GM19395 (cell line): Measurements from ENCODE around the gene LRRC36.

Source experiments
- ATAC-seq: cut with Tn5 transposase; IDR thresholded peaks from one replicate; pipeline ENCODE4 v1.9.1; 2021; ENCODE audit warnings: mild to moderate bottlenecking, moderate library complexity; ENCODE audit not compliant: unreplicated experiment

Gene LRRC36, protein sequence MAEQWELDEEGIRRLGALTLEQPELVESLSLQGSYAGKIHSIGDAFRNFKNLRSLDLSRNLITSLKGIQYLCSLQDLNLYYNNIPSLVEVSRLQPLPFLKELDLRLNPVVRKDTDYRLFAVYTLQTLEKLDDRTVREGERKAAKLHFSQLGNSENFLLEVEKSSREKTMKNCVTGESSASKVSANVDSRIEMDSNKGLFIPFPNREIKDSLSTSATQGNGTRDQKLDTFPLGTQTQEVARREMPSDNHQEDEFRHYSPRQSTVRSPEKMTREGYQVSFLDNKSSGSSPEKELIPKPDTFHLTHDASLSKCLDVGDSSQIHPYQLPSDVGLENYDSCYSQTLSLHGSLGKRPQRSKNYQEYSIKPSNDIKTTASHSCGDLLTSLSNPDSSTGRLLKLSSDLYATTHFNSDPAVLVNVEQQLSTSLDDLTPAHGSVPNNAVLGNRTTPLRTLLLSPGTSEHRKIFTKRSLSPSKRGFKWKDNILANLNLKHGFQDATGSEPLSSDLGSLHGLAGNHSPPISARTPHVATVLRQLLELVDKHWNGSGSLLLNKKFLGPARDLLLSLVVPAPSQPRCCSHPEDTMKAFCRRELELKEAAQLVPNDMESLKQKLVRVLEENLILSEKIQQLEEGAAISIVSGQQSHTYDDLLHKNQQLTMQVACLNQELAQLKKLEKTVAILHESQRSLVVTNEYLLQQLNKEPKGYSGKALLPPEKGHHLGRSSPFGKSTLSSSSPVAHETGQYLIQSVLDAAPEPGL

DNA sequence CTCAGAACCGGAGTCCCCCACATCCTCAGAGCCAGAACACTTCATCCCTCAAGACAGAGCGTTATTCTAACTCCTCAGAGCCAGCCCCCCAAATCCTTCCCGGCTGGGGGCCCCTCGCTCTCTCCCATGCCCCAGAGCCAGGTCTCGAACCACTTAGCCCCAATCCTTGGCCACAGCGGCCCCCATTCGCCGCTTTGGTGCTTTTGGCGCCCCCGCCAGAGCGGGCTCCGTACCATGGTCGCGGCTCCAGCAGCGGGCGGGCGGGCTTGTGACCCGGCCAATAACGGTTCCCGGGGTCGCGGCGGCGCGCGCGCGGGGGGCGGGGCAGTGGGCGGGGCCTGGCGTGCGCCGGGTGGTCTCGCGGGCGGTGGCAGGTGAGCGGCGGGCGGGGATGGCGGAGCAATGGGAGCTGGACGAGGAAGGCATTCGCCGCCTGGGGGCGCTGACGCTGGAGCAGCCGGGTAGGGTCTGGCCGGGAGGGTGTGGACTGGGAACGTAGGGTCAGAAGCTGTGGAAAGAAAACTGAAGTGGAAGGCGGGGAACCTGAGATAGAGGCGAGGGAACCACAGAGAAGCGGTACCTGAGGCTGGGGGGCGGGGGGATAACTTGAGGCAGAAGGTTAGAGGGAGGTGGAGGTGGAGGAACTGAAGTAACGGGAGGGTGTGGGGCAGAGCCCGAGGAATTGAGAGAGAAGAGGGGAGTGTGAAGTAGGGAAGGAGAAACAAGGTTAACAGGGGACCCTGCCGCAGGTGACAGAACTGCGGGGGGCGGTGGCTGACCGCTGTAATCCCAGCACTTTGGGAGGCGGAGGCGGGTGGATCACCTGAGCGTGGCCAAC lies at the start of gene LRRC36, which contains the start of gene KCTD19:
Gene LRRC36 (plus strand): TSS at position 344 of the 838 bp plus-strand sequence. CDS start 48 bp downstream, at position 392.
Gene KCTD19 (minus strand): TSS at position 270 of the 838 bp plus-strand sequence. CDS start 34 bp downstream, at position 236.
- no peak for ATAC-seq

DNA sequence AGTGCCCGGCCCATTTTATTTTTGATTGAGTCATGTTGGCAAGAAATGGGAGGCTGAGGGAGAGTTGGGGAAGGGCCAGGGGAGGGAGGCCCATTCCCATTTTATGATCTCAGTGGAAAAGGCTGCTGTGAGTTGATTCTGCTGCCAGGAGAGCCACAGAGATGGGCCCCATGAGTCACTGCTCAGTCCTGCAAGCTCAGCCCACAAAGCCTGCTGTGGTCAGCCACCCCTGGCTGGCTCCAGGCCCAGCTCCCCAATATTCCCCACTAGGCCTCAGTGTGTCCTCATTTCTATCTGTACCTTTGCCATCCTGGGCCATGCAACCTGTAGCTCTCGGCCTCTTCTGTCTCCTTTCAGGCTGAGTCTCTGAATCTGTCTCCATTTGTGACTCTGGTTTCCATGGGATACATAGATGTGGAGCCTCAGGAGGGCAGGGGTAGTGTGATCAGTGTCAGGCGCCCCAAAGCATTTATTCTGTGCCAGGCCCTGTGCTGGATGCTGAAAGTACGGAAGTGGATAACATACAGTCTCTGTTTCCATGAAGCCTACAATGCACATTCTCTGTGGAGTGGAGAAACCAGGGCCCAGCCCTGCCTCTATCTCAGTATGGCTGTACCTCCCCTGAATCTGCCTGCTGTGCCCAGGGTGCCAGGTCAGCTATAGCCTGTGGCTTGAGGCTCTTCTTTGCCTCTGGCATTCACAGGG lies 49.2 kb upstream of the LRRC36 start:
- ATAC-seq, result no peak

DNA sequence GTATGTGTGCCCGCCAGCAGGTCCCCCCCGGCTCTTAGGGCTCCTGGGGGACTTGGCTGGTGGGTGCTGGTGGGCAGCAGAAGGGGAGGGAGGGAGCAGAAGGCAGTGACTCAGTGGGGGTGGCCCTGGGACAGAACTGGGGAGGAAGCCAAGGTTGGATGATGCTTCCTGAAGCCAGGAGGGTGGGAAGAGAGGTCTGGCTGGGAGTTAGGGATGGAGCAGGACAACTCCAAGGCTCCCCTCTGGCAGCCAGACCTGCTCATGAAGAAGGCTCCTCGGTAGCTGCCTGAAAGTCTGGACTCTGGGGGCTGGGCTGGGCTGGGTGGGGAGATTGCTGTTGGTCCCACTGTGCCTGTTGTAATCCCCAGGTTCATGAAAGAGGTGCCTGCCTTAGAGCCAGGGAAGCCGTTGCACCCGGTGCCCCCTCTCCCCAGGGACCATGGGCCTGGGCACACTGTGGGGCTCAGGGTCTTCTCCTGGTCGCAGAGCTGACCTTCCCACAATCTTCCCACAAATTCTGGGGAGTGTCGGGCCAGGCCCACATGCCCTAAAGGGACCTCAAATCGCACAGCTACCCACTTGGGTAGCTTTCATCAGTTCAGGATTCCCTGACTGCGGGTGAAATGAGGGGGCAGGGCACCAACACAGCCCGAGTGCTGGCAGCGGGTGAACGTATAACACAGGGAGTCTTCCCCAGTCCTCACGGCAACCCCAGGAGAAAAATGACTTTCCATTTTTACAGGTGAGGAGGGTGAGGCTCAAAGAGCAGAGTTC lies 48.4 kb upstream of the LRRC36 start:
- ATAC-seq, result no peak

DNA sequence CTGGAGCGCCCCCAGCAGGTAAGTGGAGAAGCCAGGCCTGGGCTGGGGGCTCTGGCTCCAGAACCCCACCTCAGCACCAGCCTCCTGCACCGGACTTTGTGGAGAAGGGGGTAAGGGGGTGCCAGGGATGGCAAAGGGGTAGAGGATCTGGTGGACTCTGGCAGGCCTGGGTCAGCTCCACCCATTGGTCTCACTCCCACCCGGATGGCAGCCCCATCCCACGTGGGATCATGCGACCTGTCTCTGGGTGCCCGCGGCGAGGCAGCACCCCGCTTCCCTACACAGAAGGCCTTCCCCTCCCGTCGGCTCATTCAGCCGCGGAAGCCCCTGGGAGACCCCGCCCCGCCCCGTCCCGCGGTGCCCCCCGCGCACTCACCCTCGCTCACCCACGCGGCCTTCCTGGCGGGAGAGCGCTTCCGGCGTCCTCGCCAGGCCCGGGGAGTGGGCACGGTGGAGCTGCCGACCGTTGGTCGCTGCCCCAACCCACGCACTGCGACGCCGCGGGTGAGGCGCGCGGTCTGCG lies 47.8 kb upstream of the LRRC36 start:
- ATAC-seq, result peak; percentile 40

DNA sequence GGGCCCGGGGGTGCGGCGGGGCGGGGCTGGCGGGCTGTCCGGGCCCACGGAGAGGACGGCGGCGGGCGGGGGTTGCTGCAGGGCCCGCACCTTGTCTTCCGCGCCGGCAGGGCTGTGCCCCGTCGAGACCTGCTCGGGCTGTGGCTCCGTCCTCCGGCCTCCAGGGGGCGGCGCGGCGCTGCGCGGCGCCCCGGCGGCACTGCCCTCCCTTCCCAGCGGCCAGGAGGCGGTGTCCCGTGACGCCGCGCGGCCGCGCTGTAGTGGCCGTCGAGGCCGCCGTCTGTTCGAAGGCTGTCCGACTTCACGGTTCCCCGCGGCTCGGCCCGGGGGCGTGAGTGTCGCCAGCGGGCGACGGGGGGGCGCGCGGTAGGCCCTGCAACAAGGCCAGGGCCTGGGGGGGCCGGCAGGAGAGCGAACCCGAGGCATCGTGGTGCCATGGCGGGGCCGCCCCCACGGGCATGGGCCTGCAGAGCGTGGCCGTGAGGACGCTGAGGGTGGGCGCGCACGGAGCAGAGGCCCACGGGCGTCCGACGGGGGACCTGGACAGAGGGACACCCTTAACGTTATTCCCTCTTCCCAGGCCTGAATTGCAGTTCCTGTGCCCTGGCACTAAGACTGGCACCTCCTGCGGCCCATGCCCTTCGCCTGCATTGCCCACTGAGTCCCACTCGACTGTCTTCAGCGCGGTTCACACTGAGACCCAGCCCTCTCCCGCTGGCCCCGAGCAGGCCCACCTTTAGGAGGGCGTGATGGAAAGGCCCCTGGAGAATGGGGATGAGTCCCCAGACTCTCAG lies 47.1 kb upstream of the LRRC36 start, which contains the start of gene PLEKHG4:
Gene PLEKHG4 (plus strand): TSS at position 237 of the 794 bp plus-strand sequence. CDS start 513 bp downstream, at position 750.
- ATAC-seq, result peak; percentile 70

DNA sequence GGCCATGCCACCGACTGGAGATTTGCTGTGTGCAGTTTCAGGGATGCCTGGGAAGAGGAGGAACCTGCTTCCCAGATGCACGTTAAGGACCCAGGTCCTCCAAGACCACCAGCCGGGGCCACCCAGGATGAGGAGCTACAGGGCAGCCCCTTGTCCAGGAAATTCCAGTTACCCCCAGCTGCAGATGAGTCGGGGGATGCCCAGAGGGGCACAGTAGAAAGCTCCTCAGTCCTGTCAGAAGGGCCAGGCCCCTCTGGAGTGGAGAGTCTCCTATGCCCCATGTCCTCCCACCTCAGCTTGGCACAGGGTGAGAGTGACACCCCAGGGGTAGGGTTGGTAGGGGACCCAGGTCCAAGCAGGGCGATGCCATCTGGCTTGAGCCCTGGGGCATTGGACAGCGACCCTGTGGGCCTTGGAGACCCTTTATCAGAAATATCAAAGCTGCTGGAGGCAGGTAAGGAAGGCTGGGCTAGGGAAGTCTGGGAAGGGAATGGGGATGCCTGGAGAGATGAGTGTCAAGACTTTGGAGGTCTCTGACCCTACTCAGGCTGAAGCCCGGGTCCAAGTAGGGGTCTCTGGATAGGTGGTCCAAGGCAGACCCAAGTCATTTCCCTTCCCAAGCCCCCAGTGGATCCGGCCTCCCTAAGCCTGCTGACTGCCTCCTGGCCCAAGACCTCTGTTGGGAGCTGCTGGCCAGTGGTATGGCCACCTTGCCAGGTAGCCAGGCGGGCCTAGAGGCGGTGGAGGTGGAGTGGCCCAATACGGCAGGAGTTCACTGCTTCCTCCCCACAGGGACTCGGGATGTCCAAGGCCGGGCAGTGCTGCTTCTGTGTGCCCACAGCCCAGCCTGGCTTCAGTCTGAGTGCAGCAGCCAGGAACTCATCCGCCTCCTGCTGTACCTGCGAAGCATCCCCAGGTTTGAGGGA lies 46.3 kb upstream of the LRRC36 start:
- no peak for ATAC-seq

DNA sequence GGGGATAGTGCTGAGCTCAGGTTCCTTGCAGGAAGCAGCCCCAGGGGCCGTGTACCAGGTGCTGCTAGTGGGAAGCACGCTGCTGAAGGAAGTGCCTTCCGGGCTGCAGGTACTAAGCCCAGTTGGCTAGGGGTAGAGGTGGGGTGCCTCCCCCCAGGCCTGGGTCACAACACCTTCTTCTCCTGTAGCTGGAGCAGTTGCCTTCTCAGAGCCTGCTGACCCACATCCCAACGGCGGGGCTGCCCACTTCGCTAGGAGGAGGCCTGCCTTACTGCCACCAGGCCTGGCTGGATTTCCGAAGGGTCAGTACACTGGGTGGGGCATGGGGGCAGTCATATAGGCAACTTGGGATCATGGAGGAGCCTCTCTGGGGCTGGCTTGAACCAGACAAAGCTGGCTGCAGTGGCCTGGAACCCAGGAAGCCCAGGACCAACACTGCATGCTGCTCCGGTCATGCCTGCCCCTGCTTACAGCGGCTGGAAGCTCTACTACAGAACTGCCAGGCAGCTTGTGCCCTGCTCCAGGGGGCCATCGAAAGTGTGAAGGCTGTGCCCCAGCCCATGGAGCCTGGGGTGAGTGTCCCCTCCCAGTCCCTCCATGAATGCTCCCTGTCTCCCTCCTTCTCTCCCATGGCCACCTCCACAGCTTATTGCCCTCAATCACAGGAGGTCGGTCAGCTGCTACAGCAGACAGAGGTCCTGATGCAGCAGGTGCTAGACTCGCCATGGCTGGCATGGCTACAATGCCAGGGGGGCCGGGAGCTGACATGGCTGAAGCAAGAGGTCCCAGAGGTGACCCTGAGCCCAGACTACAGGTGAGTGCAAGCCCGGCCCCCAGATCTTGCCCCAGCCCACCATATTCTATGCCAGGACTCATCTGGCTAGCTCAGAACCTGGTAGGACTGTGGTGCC lies 44.8 kb upstream of the LRRC36 start:
- no peak for ATAC-seq

DNA sequence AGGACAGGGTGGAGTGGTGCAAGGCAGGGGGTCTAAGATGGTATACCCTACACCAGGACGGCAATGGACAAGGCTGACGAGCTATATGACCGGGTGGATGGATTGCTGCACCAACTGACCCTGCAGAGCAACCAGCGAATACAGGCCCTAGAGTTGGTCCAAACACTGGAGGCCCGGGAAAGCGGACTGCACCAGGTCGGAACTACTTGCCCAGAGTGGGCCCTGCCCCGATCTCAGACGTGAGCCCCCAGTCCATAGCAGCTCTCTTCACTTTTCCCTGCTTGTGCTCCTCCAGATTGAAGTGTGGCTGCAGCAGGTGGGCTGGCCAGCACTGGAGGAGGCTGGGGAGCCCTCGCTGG lies 44.2 kb upstream of the LRRC36 start:
- ATAC-seq, result no peak

DNA sequence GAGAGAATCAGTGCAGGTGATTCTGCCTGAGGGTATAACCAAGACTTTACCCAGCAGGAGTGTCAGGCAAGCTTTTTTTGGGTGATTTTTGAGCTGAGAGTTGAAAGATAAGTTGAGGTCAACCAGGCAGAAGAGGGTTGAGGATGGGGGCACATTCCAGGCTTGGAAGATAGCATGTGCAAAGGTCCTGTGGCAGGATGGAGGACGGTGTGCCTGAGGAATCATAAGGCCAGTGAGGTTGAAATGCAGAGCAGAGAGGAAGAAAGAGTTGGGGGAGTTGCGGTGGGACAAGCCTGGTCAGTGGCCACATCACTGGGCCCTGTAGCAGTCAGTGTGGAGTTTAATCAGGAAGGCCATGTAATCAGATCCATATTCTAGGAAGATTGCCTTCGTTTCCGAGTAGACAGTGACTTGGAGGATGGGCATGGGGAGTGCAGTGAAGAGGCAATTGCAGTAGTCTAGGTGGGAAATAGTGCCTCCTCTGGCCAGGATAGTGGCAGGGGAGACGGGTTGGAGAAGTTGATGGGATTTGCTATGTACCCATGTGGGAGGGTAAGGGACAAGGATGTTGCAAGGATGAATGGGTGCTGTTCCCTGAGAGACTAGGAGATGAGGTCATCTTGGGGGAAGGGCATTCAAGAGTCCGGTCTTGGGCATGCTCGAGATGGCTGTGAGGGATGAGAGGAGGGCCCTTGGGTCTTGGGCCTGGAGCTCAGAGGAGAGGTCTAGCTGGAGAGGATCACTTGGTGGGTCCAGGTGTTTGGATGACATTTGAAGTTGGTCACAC lies 43.4 kb upstream of the LRRC36 start:
- no peak for ATAC-seq

DNA sequence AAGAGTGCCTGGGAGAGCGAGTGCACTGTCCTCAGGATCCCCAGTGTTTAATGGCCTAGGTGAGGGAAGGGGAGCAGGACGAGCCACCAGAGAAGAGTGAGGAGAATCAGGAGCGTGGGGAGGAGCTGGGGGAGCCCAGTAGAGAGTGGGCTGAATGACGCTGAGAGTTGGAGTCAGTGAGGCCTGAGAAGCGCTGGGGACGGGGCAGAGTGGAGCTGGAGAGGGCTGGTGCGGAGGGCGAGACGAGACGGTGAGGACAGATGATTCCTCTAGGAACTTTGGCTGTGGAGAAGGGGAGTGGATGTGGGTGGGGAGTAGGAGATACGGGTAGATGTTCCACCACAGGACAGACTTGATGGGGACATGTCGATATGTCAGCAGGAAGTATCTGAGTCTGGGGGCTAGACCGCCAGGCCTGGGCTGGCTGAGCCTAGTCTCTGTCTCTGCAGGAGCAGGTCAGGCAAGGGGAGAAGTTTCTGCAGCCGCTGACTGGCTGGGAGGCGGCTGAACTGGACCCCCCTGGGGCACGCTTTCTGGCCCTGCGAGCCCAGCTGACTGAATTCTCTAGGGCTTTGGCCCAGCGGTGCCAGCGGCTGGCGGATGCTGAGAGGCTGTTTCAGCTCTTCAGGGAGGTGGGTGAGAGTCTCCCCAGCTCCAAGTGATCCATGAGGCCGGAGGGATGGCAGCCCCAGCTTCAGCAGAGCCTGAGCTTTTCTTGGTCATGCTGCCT lies 42.6 kb upstream of the LRRC36 start:
- no peak for ATAC-seq

DNA sequence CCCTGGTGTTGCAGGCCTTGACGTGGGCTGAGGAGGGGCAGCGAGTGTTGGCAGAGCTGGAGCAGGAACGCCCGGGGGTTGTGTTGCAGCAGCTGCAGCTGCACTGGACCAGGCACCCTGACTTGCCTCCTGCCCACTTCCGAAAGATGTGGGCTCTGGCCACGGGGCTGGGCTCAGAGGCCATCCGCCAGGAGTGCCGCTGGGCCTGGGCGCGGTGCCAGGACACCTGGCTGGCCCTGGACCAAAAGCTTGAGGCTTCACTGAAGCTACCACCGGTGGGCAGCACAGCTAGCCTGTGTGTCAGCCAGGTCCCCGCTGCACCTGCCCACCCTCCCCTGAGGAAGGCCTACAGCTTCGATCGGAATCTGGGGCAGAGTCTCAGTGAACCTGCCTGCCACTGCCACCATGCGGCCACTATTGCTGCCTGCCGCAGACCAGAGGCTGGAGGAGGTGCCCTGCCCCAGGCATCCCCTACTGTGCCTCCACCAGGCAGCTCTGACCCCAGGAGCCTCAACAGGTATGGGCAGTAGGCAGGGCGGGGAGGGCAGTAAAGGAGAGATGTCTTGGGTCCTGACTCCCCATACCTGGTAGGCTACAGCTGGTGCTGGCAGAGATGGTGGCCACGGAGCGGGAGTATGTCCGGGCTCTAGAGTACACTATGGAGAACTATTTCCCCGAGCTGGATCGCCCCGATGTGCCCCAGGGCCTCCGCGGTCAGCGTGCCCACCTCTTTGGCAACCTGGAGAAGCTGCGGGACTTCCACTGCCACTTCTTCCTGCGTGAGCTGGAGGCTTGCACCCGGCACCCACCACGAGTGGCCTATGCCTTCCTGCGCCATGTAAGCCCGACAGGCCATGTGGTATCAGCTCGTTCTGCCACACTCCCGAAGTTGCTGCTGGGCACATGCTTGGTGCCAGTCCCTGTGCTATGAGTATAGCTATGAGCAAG lies 41.6 kb upstream of the LRRC36 start:
- ATAC-seq, result no peak

DNA sequence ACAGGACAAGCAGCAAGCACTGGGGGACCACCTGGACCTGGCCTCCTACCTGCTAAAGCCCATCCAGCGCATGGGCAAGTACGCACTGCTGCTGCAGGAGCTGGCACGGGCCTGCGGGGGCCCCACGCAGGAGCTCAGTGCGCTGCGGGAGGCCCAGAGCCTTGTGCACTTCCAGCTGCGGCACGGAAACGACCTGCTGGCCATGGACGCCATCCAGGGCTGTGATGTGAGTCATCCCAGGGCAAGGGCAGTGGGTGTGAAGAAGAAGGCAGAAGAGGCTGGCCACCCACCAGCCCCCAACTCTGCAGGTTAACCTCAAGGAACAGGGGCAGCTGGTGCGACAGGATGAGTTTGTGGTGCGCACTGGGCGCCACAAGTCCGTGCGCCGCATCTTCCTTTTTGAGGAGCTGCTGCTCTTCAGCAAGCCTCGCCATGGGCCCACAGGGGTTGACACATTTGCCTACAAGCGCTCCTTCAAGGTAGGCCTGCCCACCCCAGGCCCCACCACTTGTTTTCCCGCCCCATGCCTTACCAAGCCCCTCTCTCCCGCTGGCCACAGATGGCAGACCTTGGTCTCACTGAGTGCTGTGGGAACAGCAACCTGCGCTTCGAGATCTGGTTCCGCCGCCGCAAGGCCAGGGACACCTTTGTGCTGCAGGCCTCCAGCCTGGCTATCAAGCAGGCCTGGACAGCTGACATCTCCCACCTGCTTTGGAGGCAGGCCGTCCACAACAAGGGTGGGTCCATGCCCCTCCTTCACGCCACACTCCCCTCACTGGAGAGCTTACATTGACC lies 40.0 kb upstream of the LRRC36 start:
- ATAC-seq, result no peak

DNA sequence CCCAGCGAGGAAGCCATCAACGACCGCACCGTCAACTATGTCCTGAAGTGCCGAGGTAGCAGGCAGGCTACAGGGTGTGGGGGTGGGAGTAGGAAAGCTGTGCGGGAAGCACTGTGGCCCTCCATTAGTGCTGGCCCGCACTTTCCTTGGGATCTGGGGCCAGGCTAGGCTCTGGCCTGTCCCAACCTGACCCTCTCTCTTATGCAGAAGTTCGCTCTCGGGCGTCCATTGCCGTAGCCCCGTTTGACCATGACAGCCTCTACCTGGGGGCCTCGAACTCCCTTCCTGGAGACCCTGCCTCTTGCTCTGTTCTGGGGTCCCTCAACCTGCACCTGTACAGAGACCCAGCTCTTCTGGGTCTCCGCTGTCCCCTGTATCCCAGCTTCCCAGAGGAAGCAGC lies 38.7 kb upstream of the LRRC36 start:
- no peak for ATAC-seq
